SH-SY5Y (cell line): Measurements from ENCODE around the gene TAS2R20.

Source experiments
- GATA2 ChIP-seq: IDR thresholded peaks from 2 replicates; pipeline ENCODE4 v1.6.1; 2011; ENCODE audit warnings: mild to moderate bottlenecking, low read depth, low read length
- GATA3 ChIP-seq: IDR thresholded peaks from 2 replicates; pipeline ENCODE4 v1.6.1; 2011; ENCODE audit warnings: low read depth, mild to moderate bottlenecking, low read length, moderate library complexity

GRCh38 chr12:10965476-10965875 is 32.6 kb downstream of the TAS2R20 start:
- TF ChIP-seq GATA2: no peak
- no peak for TF ChIP-seq GATA3
